ENCODE results near the gene CTCF. TPM values are rescaled to one million over a fixed set of nuclear protein-coding genes. Genes with fewer than 3 reads are reported as not detected.

The CTCF gene
- polyA plus RNA-seq, 3 donors: 71.9 to 78.4 (median 75.6) TPM

DNA sequence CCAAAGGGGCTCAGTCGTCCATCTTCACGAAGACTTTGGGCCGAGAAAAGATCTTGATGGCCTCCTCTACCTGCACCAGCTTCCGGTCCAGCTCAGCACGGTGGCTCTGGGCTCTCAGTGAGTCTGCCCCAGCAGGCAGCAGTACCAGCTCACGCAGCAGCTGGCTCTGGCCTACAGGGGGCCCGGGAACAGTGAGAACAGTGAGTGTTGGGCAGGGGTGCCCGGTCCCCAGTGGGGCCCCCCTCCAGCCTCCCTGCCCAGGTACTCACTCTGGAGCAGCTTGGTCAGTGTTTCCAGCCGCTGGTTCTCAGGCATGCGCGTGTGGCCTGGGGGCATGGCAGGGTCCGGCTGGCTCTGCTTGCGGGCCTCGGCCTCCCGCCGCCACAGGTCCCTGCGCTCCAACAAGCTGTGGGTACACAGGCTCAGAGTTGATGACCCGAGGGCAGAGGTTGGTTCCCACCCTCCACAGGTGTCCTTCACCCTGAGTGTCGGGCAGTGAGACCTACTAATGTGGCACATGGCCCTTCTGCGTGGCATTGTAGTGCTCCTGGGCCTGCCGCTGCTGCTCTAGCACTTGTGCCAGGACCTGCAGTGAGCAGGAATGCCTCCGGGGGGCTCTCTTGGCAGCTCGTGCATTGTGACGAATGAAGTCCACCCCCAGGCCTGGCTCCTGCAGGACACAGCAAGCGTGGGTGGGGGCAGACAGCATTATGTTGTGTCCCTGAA, 101.0 kb downstream of the CTCF start:
- no peak for DNase-seq

GRCh38 chr16:67663877-67664222, 101.5 kb downstream of the CTCF start:
- DNase-seq: no peak

DNA sequence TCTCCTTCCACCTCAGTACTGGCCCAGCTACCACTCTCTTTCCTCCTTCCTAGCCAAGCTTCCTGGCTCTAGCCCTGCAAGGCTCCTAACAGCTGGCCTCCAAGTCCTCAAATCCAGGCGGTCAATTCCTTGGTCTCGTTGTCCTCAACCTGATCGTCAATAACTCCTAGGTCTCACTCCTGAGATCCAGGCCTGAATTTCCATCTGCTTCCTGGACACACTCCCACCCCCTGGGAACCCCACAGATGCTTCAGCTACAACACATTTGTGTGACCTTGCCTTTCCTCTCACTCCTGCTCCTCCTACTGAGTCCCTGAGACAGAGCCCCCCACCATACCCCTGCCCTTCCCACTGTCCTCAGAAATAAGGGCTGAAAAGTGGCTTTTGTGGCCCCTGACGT, 101.9 kb downstream of the CTCF start:
- no peak for DNase-seq

GRCh38 chr16:67664871-67665270, 102.5 kb downstream of the CTCF start:
- no peak for DNase-seq

DNA sequence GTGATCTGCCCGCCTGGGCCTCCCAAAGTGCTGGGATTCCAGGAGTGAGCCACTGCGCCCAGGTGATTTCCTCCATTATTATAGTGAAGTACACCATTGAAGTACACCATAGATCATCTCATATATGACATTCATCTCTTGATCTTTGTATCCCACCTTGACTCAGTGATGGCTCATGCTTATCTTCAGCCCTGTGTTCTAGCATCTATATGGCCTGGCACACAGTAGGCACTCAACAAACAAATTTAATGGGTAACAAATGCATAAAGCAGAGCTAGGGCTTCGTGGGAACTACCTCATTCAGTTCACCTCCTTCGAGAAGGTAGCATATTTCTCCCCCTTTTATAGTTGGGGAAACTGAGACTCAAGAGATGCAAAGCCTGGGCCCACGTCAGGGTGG, 103.3 kb downstream of the CTCF start:
- DNase-seq: no peak

DNA sequence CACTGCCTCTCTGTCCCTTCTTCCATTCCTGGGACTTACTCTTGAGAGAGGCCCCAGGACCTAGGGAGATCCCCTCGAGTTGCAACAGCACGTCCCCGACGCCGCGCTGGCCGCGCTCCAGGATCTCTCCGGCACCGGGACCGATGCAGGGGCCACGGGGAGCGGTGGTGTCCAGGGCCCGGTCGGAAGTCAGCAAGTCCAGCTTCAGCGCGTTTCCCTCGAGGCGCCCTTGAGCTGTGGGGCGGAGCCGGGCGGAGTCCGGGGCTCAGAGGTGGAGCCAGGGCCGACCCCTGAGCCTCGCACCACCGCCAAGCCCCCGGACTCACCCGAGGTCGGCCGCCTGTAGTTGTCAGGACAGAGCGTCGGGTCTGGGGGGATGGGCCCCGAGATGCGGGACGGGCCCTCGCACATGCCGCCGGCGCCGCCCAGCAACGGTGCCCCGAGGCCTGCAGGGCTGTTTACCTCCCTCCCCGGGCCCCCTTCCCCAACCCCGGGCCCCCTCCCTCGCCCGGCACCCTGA, 103.8 kb downstream of the CTCF start:
- DNase-seq: no peak

DNA sequence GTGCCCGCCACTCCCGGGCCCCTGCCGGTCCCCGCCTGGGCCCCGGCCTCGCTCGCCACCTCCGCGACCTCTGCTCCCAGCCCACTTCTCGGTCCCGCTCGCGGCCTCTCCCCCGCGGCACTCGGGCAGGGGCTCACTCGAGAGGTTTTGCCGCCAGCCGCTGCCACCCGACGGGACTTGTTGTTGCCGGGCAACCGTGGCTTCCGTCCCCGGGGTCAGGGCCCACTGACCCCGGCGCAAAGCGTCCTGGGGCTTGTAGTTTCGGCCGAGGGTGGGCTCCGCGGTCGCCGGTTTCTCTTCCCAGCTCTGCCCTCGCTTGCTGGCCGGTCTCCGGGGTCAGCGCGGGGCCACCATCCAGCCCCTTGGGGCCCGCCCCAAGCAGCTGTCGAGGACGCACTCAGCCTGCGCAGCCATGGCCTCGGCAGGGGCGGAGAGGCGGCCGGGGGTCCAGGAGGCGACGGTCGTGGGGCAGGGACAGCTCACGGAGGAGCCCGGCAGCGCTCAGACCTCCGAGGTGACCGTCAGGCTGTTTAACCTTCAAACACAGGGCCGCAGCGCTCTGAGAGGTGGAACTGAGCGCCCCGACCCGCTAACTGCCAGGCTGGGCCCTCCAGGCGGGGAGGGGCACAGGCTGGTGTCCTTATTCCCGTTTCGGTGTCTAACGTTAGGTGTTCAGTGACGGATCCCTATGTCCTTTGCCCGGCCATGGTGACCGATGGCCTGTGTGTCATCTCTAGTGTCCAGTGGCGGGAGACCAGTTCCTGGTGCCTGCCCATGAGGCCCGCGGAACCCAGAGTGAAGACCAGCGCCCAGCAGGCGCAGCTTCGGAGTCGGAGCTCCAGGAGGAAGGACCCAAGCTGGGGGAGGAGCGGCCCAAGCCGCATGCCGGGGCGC, 104.5 kb downstream of the CTCF start, which contains the start of the genes C16orf86 and ENKD1:
C16orf86 (plus strand) TSS at position 256 of the 894 bp plus-strand sequence; CDS start at position 413, 157 bp downstream.
ENKD1 (minus strand) TSS at position 192 of the 894 bp plus-strand sequence. CDS start 308 bp downstream, outside the sequence.
- peak; percentile 84 for DNase-seq

DNA sequence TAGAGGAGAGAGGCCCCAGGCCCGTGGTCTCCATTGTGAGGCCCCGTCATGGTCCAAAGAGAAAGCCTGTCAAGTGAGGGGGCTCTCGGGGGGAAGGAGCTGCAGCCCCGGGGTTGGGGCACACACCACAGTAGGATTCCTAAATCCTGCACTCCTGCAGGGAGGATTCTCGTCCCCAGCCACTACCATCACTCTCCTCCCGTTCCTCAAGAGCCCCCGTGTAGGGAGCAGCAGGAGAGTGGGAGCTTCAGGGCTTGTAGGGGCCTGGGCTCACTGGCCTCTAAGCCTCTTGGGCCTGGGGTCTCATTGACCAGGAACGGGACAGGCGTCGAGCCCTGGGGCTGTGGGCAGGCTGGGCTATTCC, 105.1 kb downstream of the CTCF start:
- DNase-seq: no peak

DNA sequence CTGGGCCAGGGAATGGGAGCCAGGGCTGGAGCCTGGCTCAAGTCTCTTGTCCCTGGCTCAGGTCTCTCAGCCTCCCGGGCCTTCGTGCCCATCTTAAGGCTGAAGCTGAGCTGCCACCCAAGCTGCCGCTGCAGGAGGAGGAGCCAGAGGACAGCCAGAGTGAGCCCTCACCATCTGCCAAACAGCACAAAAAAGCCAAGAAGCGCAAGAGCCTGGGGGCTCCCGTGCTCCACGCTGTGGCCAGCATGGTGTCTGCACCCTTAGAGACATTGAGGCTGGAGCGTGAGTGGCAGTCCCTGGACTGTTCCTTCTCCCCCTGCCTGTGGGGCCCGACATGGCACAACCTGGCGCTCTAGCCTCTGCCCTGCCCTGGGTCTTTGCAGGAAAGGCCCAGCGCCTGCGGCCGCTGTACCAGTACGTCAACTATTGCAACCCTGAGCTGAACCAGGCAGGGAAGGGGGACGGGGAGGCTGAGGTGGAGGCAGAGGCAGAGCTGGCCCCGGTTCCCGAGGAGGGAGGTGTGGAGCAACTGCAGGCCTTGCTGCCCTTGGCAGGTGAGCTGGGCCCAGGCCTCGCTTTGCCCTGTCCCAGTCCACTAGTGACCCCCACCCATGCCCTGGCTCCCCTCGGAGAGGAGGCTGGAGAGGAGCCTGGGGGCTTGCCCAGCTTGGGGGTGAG, 105.6 kb downstream of the CTCF start:
- peak; percentile 90 for DNase-seq

DNA sequence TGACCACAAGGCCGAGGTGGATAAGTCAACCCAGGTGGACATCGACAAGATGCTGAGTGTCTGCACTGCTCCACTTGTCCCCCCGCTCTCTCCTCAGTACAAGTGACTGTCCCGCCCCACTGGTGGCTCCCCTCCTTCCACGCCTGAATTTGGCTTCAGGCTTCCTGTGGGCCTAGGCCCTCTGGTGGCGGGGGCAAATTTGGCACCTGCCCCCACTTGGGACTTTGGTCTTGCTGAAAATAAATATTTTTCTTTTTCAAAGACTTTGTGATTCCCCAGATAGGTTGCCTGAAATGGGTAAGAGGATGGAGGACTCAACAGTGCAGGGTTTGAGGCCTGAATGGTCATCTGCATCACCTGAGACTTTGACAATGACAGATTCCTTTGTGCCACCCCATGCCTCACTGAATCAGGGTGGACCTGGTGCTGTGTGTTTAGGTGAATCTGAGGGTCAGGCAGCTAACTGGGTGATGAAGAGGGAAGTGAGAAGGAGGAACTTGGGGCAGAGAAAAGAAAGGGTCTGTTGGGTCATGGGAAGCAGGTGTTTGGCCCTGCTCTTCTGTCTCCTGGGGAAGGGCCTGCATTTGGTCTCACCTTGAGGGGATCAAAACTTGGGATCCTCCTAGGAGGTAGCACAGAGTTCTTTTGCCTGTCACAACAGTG, 106.3 kb downstream of the CTCF start:
- DNase-seq: no peak

- no peak for DNase-seq
Observed at GRCh38 chr16:67669499-67670101, 107.3 kb downstream of the CTCF start.

DNA sequence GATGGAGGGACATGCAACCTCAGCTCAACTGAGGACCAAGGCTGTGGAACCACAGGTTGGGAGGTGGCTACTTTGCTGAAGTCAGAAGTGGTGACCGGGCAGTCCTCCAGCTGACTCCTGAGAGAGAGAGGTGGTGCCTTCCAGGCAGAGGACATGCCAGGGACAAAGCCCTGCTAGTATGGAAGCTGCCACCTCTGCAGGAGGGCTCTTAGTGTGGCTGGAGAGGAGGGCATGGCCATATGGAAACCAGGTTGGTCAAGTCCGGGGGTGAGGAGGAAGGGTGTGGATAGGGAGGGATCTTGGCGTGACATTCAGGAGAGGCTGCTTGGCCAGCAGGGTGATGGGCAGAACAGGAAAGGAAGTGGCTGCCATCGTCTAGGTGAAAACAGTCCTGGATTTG, 110.0 kb downstream of the CTCF start:
- no peak for DNase-seq

DNA sequence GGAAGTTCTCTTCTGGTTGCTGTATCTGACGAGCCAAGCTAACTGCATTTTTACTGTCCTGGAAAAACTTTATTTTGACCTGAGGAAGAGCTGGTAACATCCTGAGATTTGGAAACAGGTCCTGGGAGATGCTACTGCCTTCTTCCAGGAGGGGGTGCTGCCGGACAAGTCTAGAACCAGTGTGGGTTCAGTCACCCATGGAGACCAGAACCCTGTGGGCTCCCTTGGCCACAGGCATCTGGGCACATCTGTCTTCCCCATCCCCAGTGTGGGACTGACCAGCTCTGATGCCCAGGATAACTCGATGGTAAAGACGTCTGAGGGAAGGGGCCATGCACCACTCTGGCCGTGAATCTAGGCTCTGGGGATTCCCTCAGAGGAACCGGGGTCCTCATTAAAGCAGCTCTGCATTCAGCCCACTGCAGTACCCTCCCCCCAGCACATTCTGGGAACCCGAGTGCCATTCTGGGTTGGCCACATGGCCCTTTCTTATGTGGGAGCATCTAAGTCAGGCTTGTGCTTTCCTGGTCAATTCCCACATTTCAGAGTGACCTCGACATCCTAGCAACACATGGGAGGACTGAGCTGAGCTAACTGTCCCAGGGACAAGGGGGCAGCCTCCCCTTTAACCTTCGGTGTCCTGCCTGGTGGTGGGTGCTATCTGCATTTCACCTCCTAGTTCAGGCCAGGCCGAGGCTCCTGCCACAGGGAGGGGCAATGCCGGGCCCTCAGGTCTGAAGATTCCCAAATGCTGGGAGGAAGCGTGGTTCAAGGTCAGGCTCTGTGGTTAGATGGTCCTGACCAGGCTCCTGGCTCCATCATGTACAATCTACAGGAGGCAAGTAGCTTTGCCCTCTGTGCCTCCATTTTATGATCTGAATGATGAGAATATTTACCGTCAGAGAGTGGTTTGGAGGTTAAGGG, 110.7 kb downstream of the CTCF start:
- DNase-seq: no peak

DNA sequence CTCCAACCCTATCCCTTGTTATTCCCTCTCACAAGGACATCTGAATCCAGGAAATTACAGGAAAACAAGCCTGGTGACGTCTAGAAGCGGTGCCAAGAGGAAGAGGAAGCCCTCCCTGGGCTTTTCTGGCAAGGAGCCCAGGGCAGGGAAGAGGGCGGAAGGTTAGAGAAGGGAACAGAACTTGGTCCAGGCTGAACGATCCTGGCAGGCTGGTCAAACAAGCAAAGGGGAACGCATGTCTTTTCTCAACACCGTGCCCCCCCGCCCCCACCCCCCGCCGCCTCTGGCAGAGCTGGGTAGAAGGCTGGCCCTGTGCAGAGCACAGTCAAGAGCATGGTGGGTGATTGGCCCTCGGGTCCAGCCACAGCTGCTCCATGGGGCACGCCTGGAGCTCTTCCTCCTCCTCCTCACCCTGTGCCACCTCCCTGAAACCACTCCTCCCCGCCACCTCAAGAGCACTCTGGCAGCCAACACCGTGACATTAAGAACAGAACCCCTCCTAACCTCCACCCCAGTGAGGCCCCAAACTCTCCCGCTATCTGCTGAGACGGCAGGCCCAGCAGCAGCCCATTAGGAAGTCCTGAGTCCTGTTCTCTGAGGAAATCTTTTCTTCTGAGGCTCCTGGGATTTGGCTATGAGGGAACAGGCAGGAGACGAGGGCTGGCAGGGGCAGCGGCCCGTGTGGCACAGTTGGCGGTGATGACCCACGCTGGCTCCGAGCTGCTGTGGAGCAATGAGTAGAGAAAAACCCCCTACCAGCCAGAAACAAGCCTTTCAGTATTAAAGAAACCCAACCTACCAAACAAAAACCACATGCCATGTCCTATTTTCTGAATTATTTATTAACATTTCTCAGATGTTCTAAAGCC, 111.6 kb downstream of the CTCF start:
- DNase-seq: no peak

DNA sequence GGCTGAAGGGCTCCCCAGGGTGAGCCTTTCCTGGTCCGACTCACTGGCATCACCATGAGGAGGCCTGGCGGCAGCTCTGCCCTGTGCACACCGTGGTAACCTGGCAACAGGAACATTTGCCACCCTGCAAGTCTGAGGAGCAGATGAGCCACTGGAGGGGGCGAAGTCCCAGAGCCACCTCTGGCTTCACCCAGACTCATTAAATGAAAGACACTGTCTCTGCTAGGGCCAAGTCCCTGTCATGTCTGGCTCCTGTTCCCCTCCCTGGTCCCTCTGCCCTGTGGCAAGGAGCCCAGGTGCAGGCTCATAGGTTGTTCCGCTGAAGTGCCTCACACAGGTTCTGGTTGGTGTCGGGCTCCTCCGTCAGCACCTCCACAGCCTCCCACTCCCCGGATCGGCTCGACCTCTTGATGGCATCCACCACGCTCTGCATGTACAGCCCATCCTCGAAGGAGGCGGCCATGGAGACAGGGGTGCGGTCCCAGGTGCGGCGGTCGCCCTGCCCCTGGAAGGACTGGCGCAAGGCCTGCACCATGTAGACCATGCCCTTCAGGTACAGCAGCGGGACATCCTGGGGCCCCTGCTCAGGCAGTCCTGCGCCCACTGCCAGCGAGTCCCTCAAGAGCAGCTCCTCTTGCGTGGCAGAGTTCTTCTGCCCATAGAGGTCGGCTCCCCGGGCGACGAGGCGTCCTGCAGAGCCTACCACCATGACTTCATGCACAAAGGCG, 112.7 kb downstream of the CTCF start:
- no peak for DNase-seq

GRCh38 chr16:67675579-67675935, 113.2 kb downstream of the CTCF start:
- no peak for DNase-seq

DNA sequence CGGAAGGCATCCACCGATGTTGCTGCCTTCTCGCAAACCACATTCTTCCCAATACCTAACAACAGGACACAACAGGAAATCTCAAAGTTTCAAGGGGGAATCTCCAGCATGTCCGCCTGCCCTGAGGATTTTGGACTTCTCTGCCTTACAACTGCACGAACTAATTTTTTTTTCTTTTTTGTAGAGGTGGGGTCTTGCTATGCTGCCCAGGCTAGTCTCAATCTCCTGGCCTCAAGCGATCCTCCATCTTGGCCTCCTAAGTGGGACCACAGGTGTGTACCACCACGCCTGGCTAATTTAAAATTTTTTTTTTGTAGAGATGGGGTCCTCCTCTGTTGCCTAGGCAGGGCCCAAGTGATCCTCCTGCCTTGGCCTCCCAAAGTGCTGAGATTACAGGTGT, 113.7 kb downstream of the CTCF start:
- no peak for DNase-seq

DNA sequence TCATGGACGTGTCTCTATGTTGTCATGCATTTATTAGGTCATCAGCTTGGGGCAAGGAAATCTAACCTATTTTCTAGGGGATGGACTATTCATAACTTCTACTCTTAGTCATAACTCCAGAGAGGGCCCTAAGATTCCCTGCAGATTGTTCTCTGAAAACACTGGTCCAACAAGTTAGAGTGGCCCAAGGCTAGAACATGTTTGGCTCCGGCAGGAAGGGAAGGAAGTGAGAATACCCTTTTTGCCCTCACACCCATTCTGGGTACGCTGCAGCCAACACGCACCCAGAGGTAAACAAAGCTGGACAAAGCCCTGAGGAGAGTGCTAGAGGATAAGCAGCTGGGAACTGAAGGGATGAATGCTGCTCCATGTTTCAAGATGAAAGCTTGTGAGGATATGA, 114.2 kb downstream of the CTCF start:
- no peak for DNase-seq

- no peak for DNase-seq
Observed at GRCh38 chr16:67676939-67677338, 114.6 kb downstream of the CTCF start.
